SK-N-SH treated with all-trans-retinoic acid at 6 μM for 48 hours (cell line): ENCODE data around the gene KIF17.

Experiments
- BACH2 ChIP-seq: fragments of 250-450 bp; sonication (Bioruptor Pico); IDR thresholded peaks from 2 replicates; pipeline ENCODE4 v1.9.0; 2021; ENCODE audit warnings: mild to moderate bottlenecking, borderline replicate concordance
- CREB5 ChIP-seq: fragments of 250-450 bp; sonication (Bioruptor Pico); IDR thresholded peaks from 2 replicates; pipeline ENCODE4 v1.5.1; 2020; ENCODE audit warnings: low read depth, mild to moderate bottlenecking, moderate library complexity
- ESRRG ChIP-seq: fragments of 250-450 bp; sonication (Bioruptor Pico); IDR thresholded peaks from 2 replicates; pipeline ENCODE4 v1.6.1; 2021; ENCODE audit warnings: mild to moderate bottlenecking
- PATZ1 ChIP-seq: fragments of 250-450 bp; sonication (Bioruptor Pico); IDR thresholded peaks from 2 replicates; pipeline ENCODE4 v1.8.0; 2020; ENCODE audit warnings: mild to moderate bottlenecking, moderate library complexity, borderline replicate concordance
- PPARA ChIP-seq: fragments of 250-450 bp; sonication (Bioruptor Pico); IDR thresholded peaks from 2 replicates; pipeline ENCODE4 v1.5.0; 2020; ENCODE audit warnings: mild to moderate bottlenecking, borderline replicate concordance
- RARB ChIP-seq: fragments of 250-450 bp; sonication (Bioruptor Pico); IDR thresholded peaks from 2 replicates; pipeline ENCODE4 v1.8.0; 2021; ENCODE audit warnings: mild to moderate bottlenecking, moderate library complexity
- SNAI2 ChIP-seq: fragments of 250-450 bp; sonication (Bioruptor Pico); IDR thresholded peaks from 2 replicates; pipeline ENCODE4 v1.5.0; 2020; ENCODE audit warnings: mild to moderate bottlenecking, moderate library complexity
- ZFP3 ChIP-seq: fragments of 250-450 bp; sonication (Bioruptor Pico); IDR thresholded peaks from 2 replicates; pipeline ENCODE4 v1.5.0; 2020; ENCODE audit warnings: mild to moderate bottlenecking, moderate library complexity

- TF ChIP-seq ZFP3 (no peak), CREB5 (no peak), BACH2 (CRISPR knock-in tag) (no peak), ESRRG (CRISPR knock-in tag) (no peak), PPARA (CRISPR knock-in tag) (no peak), RARB (CRISPR knock-in tag) (no peak), PATZ1 (CRISPR knock-in tag) (no peak), SNAI2 (CRISPR knock-in tag) (no peak)
Observed at GRCh38 chr1:20710469-20711284, 7.1 kb downstream of the KIF17 start.
